Measurements from ENCODE around the gene EHMT2. TPM values are rescaled to one million over a fixed set of nuclear protein-coding genes. Genes with fewer than 3 reads are reported as not detected.

Gene EHMT2
- total and polyA plus RNA-seq, 2 of the 13 experiments (the other 11 are each of a cell fraction or from before 2014, with no cell fraction given), result 55.2 to 69.2 TPM

DNA sequence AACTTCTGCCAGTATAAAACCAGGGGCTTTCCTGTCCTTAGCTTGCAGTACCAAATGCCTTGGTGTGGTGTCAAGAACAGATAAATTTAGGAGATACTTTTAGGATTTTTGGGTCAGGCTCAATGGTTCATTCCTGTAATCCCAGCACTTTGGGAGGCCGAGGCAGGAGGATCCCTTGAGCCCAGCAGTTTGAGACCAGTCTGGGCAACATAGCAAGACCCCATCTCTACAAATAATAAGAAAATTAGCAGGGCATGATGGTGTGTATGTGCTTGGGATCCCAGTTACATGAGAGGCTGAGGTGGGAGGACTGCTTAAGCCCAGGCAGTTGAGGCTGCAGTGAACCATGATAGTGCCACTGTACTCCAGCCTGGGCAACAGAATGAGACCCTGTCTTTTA, 7.5 kb upstream of the EHMT2 start:
- H3K27ac ChIP-seq (ENCODE audit: extremely low read length, insufficient read depth, low read length), result no peak overlapping the region
- no peaks in the 10 kb centered on the region for H4K20me1 ChIP-seq (ENCODE audit: insufficient read depth, low read length)
- intact Hi-C loops (cut with micrococcal nuclease; ENCODE audit: unreplicated experiment) (no loop called here), in situ Hi-C loops (cut with HindIII; ENCODE audit: extremely low pct_ligation_motif_present, low pct_unique_long_range_greater_than_20kb) (loop anchor here (25.0 kb wide), 1 partner anchor 1057 kb away; the partner anchor contains the start of genes BRD2 and HLA-DMA)
- DNase-seq (ENCODE audit: low spot score) (no peak), ATAC-seq (no peak), FAIRE-seq (no peak)
- no peaks in the 10 kb centered on the region for H3K9me3 ChIP-seq (ENCODE audit: low read length)
- BruUV-seq (replicated peaks), result no TSS peak
- 40% methylated on average over 1 of the region's 1 CpG for WGBS (ENCODE audit: low lambda C conversion rate)
- H3K27me3 ChIP-seq (ENCODE audit: control insufficient read depth in 1 of 2, insufficient read depth in 2 of 2, low read length in 2 of 2), result peaks cover 1 to 6% of the 10 kb centered on the region in 2 experiments; a peak in 1 of 5 replicates
- ChIA-PET POLR2A (interaction anchor here (0.9 to 1.6 kb wide), 5 partner anchors 40 to 78 kb away, joined by 3 to 5 read pairs (median 3); partner anchors contain the start of genes HSPA1B and NEU1), CTCF (ENCODE audit: low intra/inter-chr PET ratio, low total read pairs) (no interaction called here)
- peaks cover 63% of the 10 kb centered on the region for H3K4me1 ChIP-seq (ENCODE audit: insufficient read depth, low read length)
- H3K79me2 ChIP-seq (ENCODE audit: insufficient read depth, low read length), result no peaks in the 10 kb centered on the region
- H3K9ac ChIP-seq (ENCODE audit: insufficient read depth, low read depth, low read length), result no peak overlapping the region
- H3K4me3 ChIP-seq (replicated peaks in 1 of 3; ENCODE audit: insufficient read depth in 1 of 3, low read depth in 2 of 3, low read length in 3 of 3), result no peak overlapping the region
- TF ChIP-seq ZNF121 (CRISPR knock-in tag; IDR thresholded peaks at IDR 0.05) (peak; percentile 80), ZNF546 (CRISPR knock-in tag; conservative IDR thresholded peaks at IDR 0.05) (no peak)
- no peak overlapping the region for H2AFZ ChIP-seq (ENCODE audit: low read length)
- no peaks in the 10 kb centered on the region for H3K36me3 ChIP-seq (replicated peaks in 1 of 2; ENCODE audit: control insufficient read depth in 1 of 2, insufficient read depth in 2 of 2, low read length in 2 of 2)
- H3K4me2 ChIP-seq (ENCODE audit: low read depth, low read length), result no peak overlapping the region

DNA sequence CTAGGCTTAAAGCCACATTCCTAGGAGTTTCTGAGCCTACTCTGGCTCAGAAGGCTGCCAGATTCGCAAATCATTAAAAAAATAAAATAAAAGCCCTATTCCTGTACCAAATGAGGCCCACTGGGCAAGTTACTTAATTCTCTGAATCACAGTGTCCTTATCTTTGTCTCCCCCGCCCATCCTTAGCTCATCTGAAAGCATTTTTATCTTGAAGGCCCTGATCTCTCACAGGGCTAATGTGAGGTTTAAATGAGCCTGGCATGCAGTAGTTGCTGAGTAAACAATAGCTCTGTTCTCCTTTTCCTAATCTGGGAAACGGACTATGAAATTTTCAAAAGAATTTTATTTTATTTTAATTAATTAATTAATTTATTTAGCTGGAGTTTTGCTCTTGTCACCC, 6.5 kb upstream of the EHMT2 start:
- Histone ChIP-seq H4K20me1 (ENCODE audit: insufficient read depth, low read length) (no peaks in the 10 kb centered on the region), H2AFZ (ENCODE audit: low read length) (no peak overlapping the region), H3K36me3 (replicated peaks in 1 of 2; ENCODE audit: control insufficient read depth in 1 of 2, insufficient read depth in 2 of 2, low read length in 2 of 2) (no peaks in the 10 kb centered on the region), H3K27ac (ENCODE audit: extremely low read length, insufficient read depth, low read length) (no peak overlapping the region), H3K9me3 (ENCODE audit: low read length) (no peaks in the 10 kb centered on the region), H3K4me1 (ENCODE audit: insufficient read depth, low read length) (peaks cover 64% of the 10 kb centered on the region), H3K79me2 (ENCODE audit: insufficient read depth, low read length) (peaks cover 3% of the 10 kb centered on the region), H3K9ac (ENCODE audit: insufficient read depth, low read depth, low read length) (no peak overlapping the region), H3K4me2 (ENCODE audit: low read depth, low read length) (no peak overlapping the region), H3K4me3 (replicated peaks in 1 of 3; ENCODE audit: insufficient read depth in 1 of 3, low read depth in 2 of 3, low read length in 3 of 3) (no peak overlapping the region), H3K27me3 (ENCODE audit: control insufficient read depth in 1 of 2, insufficient read depth in 2 of 2, low read length in 2 of 2) (peaks cover 1 to 6% of the 10 kb centered on the region in 2 experiments; a peak in 1 of 5 replicates)
- no TSS peak for BruUV-seq (replicated peaks)
- WGBS (ENCODE audit: low lambda C conversion rate), result 51% methylated on average over 3 of the region's 3 CpGs
- no peak for TF ChIP-seq RARA (CRISPR knock-in tag; IDR thresholded peaks at IDR 0.05)
- TF ChIP-seq FOXA3 (CRISPR knock-in tag; IDR thresholded peaks at IDR 0.05), result no peak
- no peak for TF ChIP-seq ZFP82 (CRISPR knock-in tag; IDR thresholded peaks at IDR 0.05; ENCODE audit: borderline replicate concordance)
- no peak for TF ChIP-seq ZFX (CRISPR knock-in tag; IDR thresholded peaks at IDR 0.05; ENCODE audit: low read depth)
- TF ChIP-seq GTF3A (CRISPR knock-in tag; conservative IDR thresholded peaks at IDR 0.05), result no peak
- TF ChIP-seq ZNF841 (CRISPR knock-in tag; IDR thresholded peaks at IDR 0.05; ENCODE audit: borderline replicate concordance), result no peak
- TF ChIP-seq, protein P1, sequence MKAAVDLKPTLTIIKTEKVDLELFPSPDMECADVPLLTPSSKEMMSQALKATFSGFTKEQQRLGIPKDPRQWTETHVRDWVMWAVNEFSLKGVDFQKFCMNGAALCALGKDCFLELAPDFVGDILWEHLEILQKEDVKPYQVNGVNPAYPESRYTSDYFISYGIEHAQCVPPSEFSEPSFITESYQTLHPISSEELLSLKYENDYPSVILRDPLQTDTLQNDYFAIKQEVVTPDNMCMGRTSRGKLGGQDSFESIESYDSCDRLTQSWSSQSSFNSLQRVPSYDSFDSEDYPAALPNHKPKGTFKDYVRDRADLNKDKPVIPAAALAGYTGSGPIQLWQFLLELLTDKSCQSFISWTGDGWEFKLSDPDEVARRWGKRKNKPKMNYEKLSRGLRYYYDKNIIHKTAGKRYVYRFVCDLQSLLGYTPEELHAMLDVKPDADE (CRISPR knock-in tag; IDR thresholded peaks at IDR 0.05), result no peak
- TF ChIP-seq ISL2 (CRISPR knock-in tag; IDR thresholded peaks at IDR 0.05), result no peak
- TF ChIP-seq YEATS2 (CRISPR knock-in tag; IDR thresholded peaks at IDR 0.05; ENCODE audit: borderline replicate concordance), result no peak
- no peak for TF ChIP-seq ZNF83 (CRISPR knock-in tag; IDR thresholded peaks at IDR 0.05; ENCODE audit: borderline replicate concordance)
- FAIRE-seq (no peak), ATAC-seq (no peak), DNase-seq (ENCODE audit: low spot score) (no peak)
- CTCF ChIA-PET (ENCODE audit: low intra/inter-chr PET ratio, low total read pairs), result no interaction called here
- in situ Hi-C loops (cut with HindIII; ENCODE audit: extremely low pct_ligation_motif_present, low pct_unique_long_range_greater_than_20kb) (loop anchor here (5.0 to 25.0 kb wide), 2 partner anchors 43 to 1058 kb away; partner anchors contain the start of genes BRD2, CFB and HLA-DMA), intact Hi-C loops (cut with micrococcal nuclease; ENCODE audit: unreplicated experiment) (loop anchor here (2.0 kb wide), 2 partner anchors 19 to 41 kb away; no protein-coding TSS in a partner anchor)
- POLR2A ChIA-PET, result interaction anchor here (0.7 to 5.6 kb wide), 5 partner anchors 25 to 47 kb away, joined by 3 to 69 read pairs (median 6); partner anchors contain the start of genes CFB and NEU1

Measured in HepG2 (cell line).